PFSK-1 (cell line): Measurements from ENCODE around the gene BBS12.
A peak's percentile ranks its signal among the peaks of the same experiment; 100 is the strongest.

ENCODE experiments used
- FOXP2 ChIP-seq: optimal IDR thresholded peaks from 2 replicates; pipeline ENCODE3; 2011; ENCODE audit warnings: borderline replicate concordance, control low read depth, inconsistent platforms; ENCODE audit not compliant: insufficient read depth; ENCODE audit errors: extremely low read length, extremely low read depth
- POLR2AphosphoS5 ChIP-seq: IDR thresholded peaks from 2 replicates; pipeline ENCODE4 v1.6.1; 2012; ENCODE audit warnings: low read depth, mild to moderate bottlenecking, control low read depth, low read length, moderate library complexity
- REST ChIP-seq, 2 experiments: IDR thresholded peaks; 2 replicates each; pipeline versions ENCODE4 v1.6.1 to v1.8.0; 2011 to 2012; ENCODE audit warnings: low read depth in 2 of 2, low read length in 2 of 2, control low read depth in 1 of 2, inconsistent platforms in 1 of 2, mild to moderate bottlenecking in 1 of 2, moderate library complexity in 1 of 2; ENCODE audit not compliant: insufficient read depth in 1 of 2
- SIN3A ChIP-seq: IDR thresholded peaks from 2 replicates; pipeline ENCODE4 v1.6.1; 2012; ENCODE audit warnings: mild to moderate bottlenecking, low read length, moderate library complexity, borderline replicate concordance; ENCODE audit not compliant: insufficient read depth
- TAF1 ChIP-seq: IDR thresholded peaks from 2 replicates; pipeline ENCODE4 v1.6.1; 2012; ENCODE audit warnings: low read length, control low read depth, borderline replicate concordance; ENCODE audit not compliant: insufficient read depth

Gene BBS12

GRCh38 chr4:122733787-122734120 is 1.2 kb downstream of the BBS12 start:
- TF ChIP-seq POLR2AphosphoS5 (no peak), FOXP2 (no peak), SIN3A (no peak), TAF1 (no peak), REST (IDR thresholded peaks at IDR 0.05; ENCODE audit: insufficient read depth in 1 of 2, low read depth in 2 of 2, low read length in 2 of 2) (no peak)

- TF ChIP-seq SIN3A (no peak), POLR2AphosphoS5 (no peak)
These were observed 6.7 kb downstream of the BBS12 start for GRCh38 chr4:122739174-122739573.

GRCh38 chr4:122742933-122743829 is 10.7 kb downstream of the BBS12 start:
- no peak for TF ChIP-seq SIN3A
- TF ChIP-seq REST (IDR thresholded peaks at IDR 0.05; ENCODE audit: insufficient read depth in 1 of 2, low read depth in 2 of 2, low read length in 2 of 2): no peak
- no peak for TF ChIP-seq TAF1
- no peak for TF ChIP-seq FOXP2
- TF ChIP-seq POLR2AphosphoS5: no peak

GRCh38 chr4:122744229-122744628 is 11.7 kb downstream of the BBS12 start:
- TF ChIP-seq SIN3A (no peak), TAF1 (no peak), FOXP2 (no peak), POLR2AphosphoS5 (no peak), REST (IDR thresholded peaks at IDR 0.05; ENCODE audit: insufficient read depth in 1 of 2, low read depth in 2 of 2, low read length in 2 of 2) (no peak)

- no peak for TF ChIP-seq REST (IDR thresholded peaks at IDR 0.05; ENCODE audit: insufficient read depth in 1 of 2, low read depth in 2 of 2, low read length in 2 of 2)
- TF ChIP-seq FOXP2: no peak
- TF ChIP-seq TAF1: 0 out of 2 replicates have a peak, but pooled peaks have one; percentile 35
These were observed 14.0 kb downstream of the BBS12 start for GRCh38 chr4:122746485-122746965.
